SK-N-SH (cell line): Measurements from ENCODE around the gene ZC3H15. TPM values are rescaled to one million over a fixed set of nuclear protein-coding genes. Genes with fewer than 3 reads are reported as not detected.

ENCODE experiments used
- CTCF ChIA-PET: fragments of 300-600, 350-600 bp; formaldehyde crosslinking; extraction: SDS; loops from one replicate; lab custom pipeline; 2021; lab: Yijun Ruan, JAX
- POLR2A ChIA-PET: fragments of 350-600 bp; sonication (Branson Sonifier 250); formaldehyde crosslinking; extraction: SDS; loops from one replicate; lab custom pipeline; 2020; ENCODE audit warnings: antibody characterized with exemption, inconsistent platforms; lab: Yijun Ruan, JAX
- DNase-seq: peaks from one replicate; pipeline ENCODE4 v3.0.0; 2012
- H2AFZ ChIP-seq: fragments of 200-600 bp; sonication (generic); 2 replicates; pipeline ENCODE4 v1.8.1; 2016; ENCODE audit warnings: antibody characterized with exemption, mild to moderate bottlenecking, low read depth
- H3F3A ChIP-seq: fragments of 200-600 bp; sonication (generic); replicated peaks from 2 replicates; pipeline ENCODE3; 2016; ENCODE audit warnings: antibody characterized with exemption, mild to moderate bottlenecking; ENCODE audit not compliant: insufficient read depth
- H3K27ac ChIP-seq, 2 experiments: fragments of 200-500 bp in 1 of 2; fragments of 200-600 bp in 1 of 2; sonication (Bioruptor generic) in 1 of 2; sonication (generic), shearing (Covaris generic) in 1 of 2; 2 replicates each; pipeline versions ENCODE4 v1.5.1 to v1.6.1; 2014 to 2016; ENCODE audit warnings: low read depth in 2 of 2, inconsistent platforms in 1 of 2, low read length in 1 of 2, mild to moderate bottlenecking in 1 of 2, mixed read lengths in 1 of 2
- H3K27me3 ChIP-seq: fragments of 200-600 bp; sonication (generic), shearing (Covaris generic); 2 replicates; pipeline ENCODE4 v1.6.1; 2016; ENCODE audit warnings: mixed run types; ENCODE audit not compliant: insufficient read depth
- H3K36me3 ChIP-seq, 2 experiments: fragments of 200-500 bp in 1 of 2; fragments of 200-600 bp in 1 of 2; sonication (Bioruptor generic) in 1 of 2; sonication (generic) in 1 of 2; replicated peaks in 1 of 2; 2 replicates each; pipeline versions ENCODE3 to v1.5.1; 2014 to 2016; ENCODE audit warnings: low read length in 1 of 2, mild to moderate bottlenecking in 1 of 2; ENCODE audit not compliant: insufficient read depth in 2 of 2, control insufficient read depth in 1 of 2
- H3K4me1 ChIP-seq, 2 experiments: fragments of 200-500 bp in 1 of 2; fragments of 200-600 bp in 1 of 2; sonication (Bioruptor generic) in 1 of 2; sonication (generic), shearing (Covaris generic) in 1 of 2; 2 replicates each; pipeline versions ENCODE4 v1.5.1 to v1.6.1; 2014 to 2016; ENCODE audit warnings: low read depth in 1 of 2, low read length in 1 of 2, mixed run types in 1 of 2; ENCODE audit not compliant: insufficient read depth in 2 of 2, control insufficient read depth in 1 of 2
- H3K4me2 ChIP-seq: fragments of 200-600 bp; sonication (generic), shearing (Covaris generic); 2 replicates; pipeline ENCODE4 v1.6.1; 2017; ENCODE audit warnings: mixed run types
- H3K4me3 ChIP-seq, 2 experiments: fragments of 200-500 bp in 1 of 2; fragments of 200-600 bp in 1 of 2; sonication (Bioruptor generic) in 1 of 2; sonication (generic), shearing (Covaris generic) in 1 of 2; 2 replicates each; pipeline versions ENCODE4 v1.5.1 to v1.8.1; 2014 to 2016; ENCODE audit warnings: low read depth in 2 of 2, inconsistent platforms in 1 of 2, low read length in 1 of 2, mild to moderate bottlenecking in 1 of 2, mixed read lengths in 1 of 2, moderate library complexity in 1 of 2
- H3K79me2 ChIP-seq: fragments of 200-600 bp; sonication (generic); 2 replicates; pipeline ENCODE4 v1.8.1; 2017; ENCODE audit warnings: mild to moderate bottlenecking; ENCODE audit not compliant: insufficient read depth
- H3K9ac ChIP-seq: fragments of 200-600 bp; sonication (generic); 2 replicates; pipeline ENCODE4 v1.6.1; 2017; ENCODE audit warnings: mixed run types
- H3K9me2 ChIP-seq: fragments of 200-600 bp; sonication (generic); 2 replicates; pipeline ENCODE4 v1.6.1; 2017; ENCODE audit warnings: mixed run types
- H3K9me3 ChIP-seq: fragments of 200-600 bp; sonication (generic); 2 replicates; pipeline ENCODE4 v1.6.1; 2017; ENCODE audit warnings: mixed run types, mild to moderate bottlenecking, moderate library complexity
- H4K20me1 ChIP-seq: fragments of 200-600 bp; sonication (generic); 2 replicates; pipeline ENCODE4 v1.6.1; 2017; ENCODE audit warnings: mild to moderate bottlenecking, mixed run types; ENCODE audit not compliant: insufficient read depth
- CHD2 ChIP-seq: fragments of 150-350 bp; IDR thresholded peaks from 2 replicates; pipeline ENCODE4 v1.6.1; 2018; ENCODE audit warnings: low read length; ENCODE audit not compliant: partially characterized antibody
- ELF1 ChIP-seq: IDR thresholded peaks from 2 replicates; pipeline ENCODE4 v1.4.0; 2012
- EP300 ChIP-seq, 2 experiments: IDR thresholded peaks; 2 replicates each; pipeline versions ENCODE4 v1.4.0 to v1.6.1; 2012; ENCODE audit warnings: borderline replicate concordance in 1 of 2, low read depth in 1 of 2, low read length in 1 of 2
- GABPA ChIP-seq: IDR thresholded peaks from 2 replicates; pipeline ENCODE4 v1.4.0; 2012; ENCODE audit warnings: low read depth, mild to moderate bottlenecking
- JUND ChIP-seq: IDR thresholded peaks from 2 replicates; pipeline ENCODE4 v1.4.0; 2012
- MAX ChIP-seq: IDR thresholded peaks from 2 replicates; pipeline ENCODE4 v1.4.0; 2012; ENCODE audit warnings: low read depth
- MXI1 ChIP-seq: IDR thresholded peaks from 2 replicates; pipeline ENCODE4 v1.6.1; 2012; ENCODE audit warnings: mild to moderate bottlenecking, low read depth, low read length, improper control_type of control experiment
- NFIC ChIP-seq: IDR thresholded peaks from 2 replicates; pipeline ENCODE4 v1.4.0; 2012; ENCODE audit warnings: borderline replicate concordance
- NRF1 ChIP-seq: IDR thresholded peaks from 2 replicates; pipeline ENCODE4 v1.6.1; 2012; ENCODE audit warnings: low read depth, mild to moderate bottlenecking, low read length
- POLR2AphosphoS5 ChIP-seq: IDR thresholded peaks from 2 replicates; pipeline ENCODE4 v1.6.1; 2012; ENCODE audit warnings: low read depth, low read length
- RAD21 ChIP-seq: IDR thresholded peaks from 2 replicates; pipeline ENCODE4 v1.6.1; 2012; ENCODE audit warnings: mild to moderate bottlenecking, low read length
- RCOR1 ChIP-seq: fragments of 150-350 bp; IDR thresholded peaks from 2 replicates; pipeline ENCODE4 v1.6.1; 2017; ENCODE audit warnings: antibody characterized with exemption, low read length
- REST ChIP-seq: IDR thresholded peaks from 2 replicates; pipeline ENCODE4 v1.6.1; 2012; ENCODE audit warnings: mild to moderate bottlenecking, low read depth, low read length, moderate library complexity
- RFX5 ChIP-seq: IDR thresholded peaks from 2 replicates; pipeline ENCODE4 v1.6.1; 2012; ENCODE audit warnings: mild to moderate bottlenecking, improper control_type of control experiment, low read length
- TAF1 ChIP-seq: IDR thresholded peaks from 2 replicates; pipeline ENCODE4 v1.6.1; 2012; ENCODE audit warnings: low read depth, mild to moderate bottlenecking, low read length, moderate library complexity, borderline replicate concordance
- USF1 ChIP-seq: IDR thresholded peaks from 2 replicates; pipeline ENCODE4 v1.4.0; 2012; ENCODE audit warnings: low read depth, borderline replicate concordance
- USF2 ChIP-seq: fragments of 150-350 bp; IDR thresholded peaks from 2 replicates; pipeline ENCODE4 v1.6.1; 2017; ENCODE audit warnings: antibody characterized with exemption, low read length, low read depth, borderline replicate concordance
- WGBS: methylation state at CpG from one replicate; pipeline ENCODE4 v1.1.6; 2017; ENCODE audit warnings: low lambda C conversion rate; 5-methylcytosine and 5-hydroxymethylcytosine counted together
- polyA plus RNA-seq, 3 experiments: library from polyadenylated mRNA; depleted of rRNA; stranded (reverse); fragments of >200 nt; gene quantifications; 2 replicates each; pipeline ENCODE4 v1.2.3, GENCODE V29; 2012

The ZC3H15 gene
- 26.5 and 27.7 TPM in 2 replicates for polyA plus RNA-seq (2012; rRNA removed)
- 33.9 and 52.2 TPM in 2 replicates for polyA plus RNA-seq (2012; cell fraction: cytosol; rRNA removed)
- 17.5 and 44.8 TPM in 2 replicates for polyA plus RNA-seq (2012; cell fraction: nucleus; rRNA removed)

GRCh38 chr2:186485871-186486650 is at the start of gene ZC3H15:
Gene ZC3H15, plus strand, starts transcription at chr2:186486260. Its CDS starts 123 bp downstream, at chr2:186486383.
- H3K4me3 ChIP-seq = peak within 1 kb of the TSS; percentile 94 to 99
- peaks cover 9 to 10% of the 10 kb centered on the region in 2 experiments; a peak in 3 of 4 replicates for H3K4me1 ChIP-seq
- peaks cover 66% of the 10 kb centered on the region for H3K79me2 ChIP-seq
- H2AFZ ChIP-seq = peak within 1 kb of the TSS; percentile 83
- no peaks in the 10 kb centered on the region for H3F3A ChIP-seq
- peak; percentile 95 for TF ChIP-seq ELF1
- peak; percentile 61 for TF ChIP-seq GABPA
- TF ChIP-seq MAX = peak; percentile 62; the same call in 1 of the 2 replicates
- TF ChIP-seq POLR2AphosphoS5 = peak; percentile 94
- TF ChIP-seq EP300 (IDR thresholded peaks at IDR 0.05; ENCODE audit: borderline replicate concordance in 1 of 2, low read depth in 1 of 2, low read length in 1 of 2) = peak in 1 of 2 experiments; percentile 13; a peak in 1 of 4 replicates
- no peak for TF ChIP-seq NFIC
- TF ChIP-seq RAD21 = peak; percentile 6; the same call in 1 of the 2 replicates
- peak; percentile 79 for TF ChIP-seq CHD2
- TF ChIP-seq RFX5 = peak; percentile 79
- TF ChIP-seq USF2 = no peak
- peak; percentile 6; the same call in 1 of the 2 replicates for TF ChIP-seq REST
- peak; percentile 93 for TF ChIP-seq NRF1
- no peak for TF ChIP-seq JUND
- peak; percentile 60; the same call in 1 of the 2 replicates for TF ChIP-seq USF1
- TF ChIP-seq RCOR1 = no peak
- peak; percentile 92 for TF ChIP-seq MXI1
- TF ChIP-seq TAF1 = peak; percentile 84
- peak within 1 kb of the TSS; percentile 92 to 97 for H3K27ac ChIP-seq
- peaks cover 41% of the 10 kb centered on the region for H4K20me1 ChIP-seq
- DNase-seq = peak; percentile 94
- H3K9me3 ChIP-seq = no peaks in the 10 kb centered on the region
- peak within 1 kb of the TSS; percentile 86 for H3K9ac ChIP-seq
- peaks cover 4 to 6% of the 10 kb centered on the region in 2 experiments for H3K36me3 ChIP-seq
- peak within 1 kb of the TSS; percentile 76 for H3K4me2 ChIP-seq
- H3K9me2 ChIP-seq = no peaks in the 10 kb centered on the region
- POLR2A ChIA-PET = interaction anchor here (0.6 to 1.5 kb wide), 7 partner anchors 19 to 425 kb away, joined by 3 to 9 read pairs (median 4); partner anchors contain the start of gene ITGAV
- no peaks in the 10 kb centered on the region for H3K27me3 ChIP-seq
- CTCF ChIA-PET = interaction anchor here (0.9 to 1.3 kb wide), 2 partner anchors 18 to 155 kb away, joined by 3 to 5 read pairs; no protein-coding TSS in a partner anchor
- 0% methylated on average over 6 of the region's 63 CpGs for WGBS
